CD14-positive monocyte (primary cell): Measurements from ENCODE around the gene OSBPL9. TPM values are rescaled to one million over a fixed set of nuclear protein-coding genes. Genes with fewer than 3 reads are reported as not detected.

Experiments
- DNase-seq, 3 donors: peaks; one replicate each; pipeline ENCODE4 v3.0.0-alpha.2; 2011 to 2022
- H2AFZ ChIP-seq: 2 replicates; pipeline ENCODE4 v1.6.0; 2012; ENCODE audit warnings: mild to moderate bottlenecking, low read depth, low read length, inconsistent platforms; ENCODE audit not compliant: insufficient read depth, poor library complexity, severe bottlenecking
- H3K27ac ChIP-seq, 2 donors: 1 replicate in 1 of 2; 2 replicates in 1 of 2; pipeline ENCODE4 v1.5.1; 2012 to 2013; ENCODE audit warnings: low read length in 2 of 2, control low read depth in 1 of 2, inconsistent platforms in 1 of 2, low read depth in 1 of 2, mild to moderate bottlenecking in 1 of 2
- H3K27me3 ChIP-seq, 2 donors: one replicate each; pipeline versions ENCODE4 v1.6.0 to v1.6.1; 2011 to 2013; ENCODE audit warnings: low read length in 2 of 2; ENCODE audit not compliant: control insufficient read depth in 2 of 2, insufficient read depth in 2 of 2
- H3K36me3 ChIP-seq, 2 donors: replicated peaks in 1 of 2; 1 replicate in 1 of 2; 2 replicates in 1 of 2; pipeline versions ENCODE4 v1.5.1 to v1.6.1; 2012 to 2013; ENCODE audit warnings: low read length in 2 of 2, control low read depth in 1 of 2, inconsistent platforms in 1 of 2, mild to moderate bottlenecking in 1 of 2; ENCODE audit not compliant: insufficient read depth in 2 of 2, control insufficient read depth in 1 of 2
- H3K4me1 ChIP-seq, 2 donors: 1 replicate in 1 of 2; 2 replicates in 1 of 2; pipeline versions ENCODE4 v1.5.1 to v1.6.1; 2012 to 2013; ENCODE audit warnings: low read length in 2 of 2, control low read depth in 1 of 2, inconsistent platforms in 1 of 2, mild to moderate bottlenecking in 1 of 2, moderate library complexity in 1 of 2; ENCODE audit not compliant: insufficient read depth in 2 of 2, control insufficient read depth in 1 of 2
- H3K4me2 ChIP-seq: replicated peaks from 2 replicates; pipeline ENCODE3; 2012; ENCODE audit warnings: low read length, moderate library complexity, mild to moderate bottlenecking; ENCODE audit not compliant: poor library complexity, severe bottlenecking; ENCODE audit errors: extremely low read depth
- H3K4me3 ChIP-seq, 3 experiments: fragments of 200-600 bp in 1 of 3; sonication (generic) in 1 of 3; replicated peaks in 1 of 3; 1 replicate in 2 of 3; 2 replicates in 1 of 3; pipeline ENCODE4 v1.5.1; 2011 to 2013; ENCODE audit warnings: low read length in 3 of 3, mild to moderate bottlenecking in 3 of 3, control low read depth in 2 of 3, low read depth in 2 of 3, inconsistent platforms in 1 of 3, moderate library complexity in 1 of 3
- H3K79me2 ChIP-seq: 2 replicates; pipeline ENCODE4 v1.6.0; 2012; ENCODE audit warnings: mild to moderate bottlenecking, control low read depth, inconsistent platforms, low read length, moderate library complexity; ENCODE audit not compliant: insufficient read depth
- H3K9ac ChIP-seq: 2 replicates; pipeline ENCODE4 v1.6.0; 2017; ENCODE audit warnings: low read length, mild to moderate bottlenecking; ENCODE audit not compliant: insufficient read depth, poor library complexity, severe bottlenecking
- H3K9me3 ChIP-seq, 2 donors: replicated peaks in 1 of 2; 1 replicate in 1 of 2; 2 replicates in 1 of 2; pipeline versions ENCODE4 v1.5.1 to v1.6.1; 2012 to 2013; ENCODE audit warnings: low read length in 2 of 2, control low read depth in 1 of 2; ENCODE audit not compliant: control insufficient read depth in 1 of 2, insufficient read depth in 1 of 2
- H4K20me1 ChIP-seq: 2 replicates; pipeline ENCODE4 v1.6.0; 2012; ENCODE audit warnings: mild to moderate bottlenecking, low read length, control low read depth, moderate library complexity; ENCODE audit not compliant: insufficient read depth
- H3K27ac Mint-ChIP-seq, 7 donors: one replicate each; pipeline ENCODE4 v1.8.0; 2020; ENCODE audit warnings: mild to moderate bottlenecking in 7 of 7, mixed read lengths in 7 of 7, moderate library complexity in 6 of 7, inconsistent platforms in 2 of 7
- H3K27me3 Mint-ChIP-seq, 3 donors: one replicate each; pipeline ENCODE4 v1.8.0; 2021 to 2022; ENCODE audit warnings: low read depth in 3 of 3, mild to moderate bottlenecking in 3 of 3, mixed read lengths in 3 of 3, moderate library complexity in 3 of 3, inconsistent platforms in 1 of 3
- H3K36me3 Mint-ChIP-seq, 2 donors: one replicate each; pipeline ENCODE4 v1.8.0; 2020; ENCODE audit warnings: mixed read lengths in 2 of 2, inconsistent platforms in 1 of 2, mild to moderate bottlenecking in 1 of 2
- H3K4me1 Mint-ChIP-seq: one replicate; pipeline ENCODE4 v1.8.0; 2020; ENCODE audit warnings: mild to moderate bottlenecking, mixed read lengths
- H3K4me3 Mint-ChIP-seq, 2 donors: one replicate each; pipeline ENCODE4 v1.8.0; 2020; ENCODE audit warnings: mild to moderate bottlenecking in 2 of 2, mixed read lengths in 2 of 2, moderate library complexity in 1 of 2
- H3K9me3 Mint-ChIP-seq, 7 donors: one replicate each; pipeline ENCODE4 v1.8.0; 2020 to 2022; ENCODE audit warnings: mixed read lengths in 7 of 7, mild to moderate bottlenecking in 6 of 7, moderate library complexity in 6 of 7, inconsistent platforms in 2 of 7
- WGBS: methylation state at CpG from one replicate; pipeline ENCODE4 v1.1.5; 2013; ENCODE audit warnings: missing lambda C conversion rate; ENCODE audit not compliant: insufficient coverage; 5-methylcytosine and 5-hydroxymethylcytosine counted together
- intact Hi-C, 2 donors: fragments of 100-400 bp; cut with micrococcal nuclease; formaldehyde crosslinking; loops; one replicate each; pipeline versions ENCODE4 v1.15.0 to v1.15.1; 2023
- polyA plus RNA-seq, 3 donors: library from polyadenylated mRNA; depleted of rRNA in 1 of 3; unstranded in 2 of 3; stranded (reverse) in 1 of 3; fragments of 300-500 nt in 2 of 3; fragments of >200 nt in 1 of 3; fragmentation: Illumina TruSeq in 2 of 3; gene quantifications; 1 replicate in 2 of 3; 2 replicates in 1 of 3; pipeline ENCODE4 v1.2.3, GENCODE V29; 2012 to 2021
- TF ChIP-seq, protein P1 (sequence below): fragments of 200-600 bp; IDR thresholded peaks from one replicate; pipeline ENCODE4 v1.8.0; 2022; ENCODE audit warnings: antibody characterized with exemption, mild to moderate bottlenecking

Gene OSBPL9
- polyA plus RNA-seq, 3 donors = 22.2 to 41.4 (median 31.3) TPM

DNA sequence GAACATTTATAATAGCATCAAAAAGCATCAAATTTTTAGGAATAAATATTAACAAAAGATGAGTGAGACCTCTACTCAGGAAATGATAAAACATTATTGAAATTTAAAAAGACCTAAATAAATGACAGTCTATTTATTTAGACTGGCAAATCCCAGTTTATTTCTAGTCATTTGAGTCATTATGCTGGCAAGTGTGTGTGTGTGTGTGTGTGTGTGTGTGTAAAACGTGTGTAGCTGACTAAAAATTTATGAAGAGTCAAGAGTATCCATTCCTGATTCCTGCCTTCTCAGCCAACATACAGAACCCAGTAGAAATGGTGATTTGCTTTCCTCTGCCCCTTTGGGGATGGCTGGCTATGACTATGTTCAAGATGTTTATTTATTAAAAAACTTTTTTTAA, 46.2 kb downstream of the OSBPL9 start:
- H2AFZ ChIP-seq = no peak overlapping the region
- peak overlapping the region in 2 of 7 donors; percentile 24 to 26 for H3K27ac Mint-ChIP-seq
- H3K4me3 Mint-ChIP-seq = no peak overlapping the region
- H3K9me3 Mint-ChIP-seq = peaks cover 0 to under 1% (median 0%) of the 10 kb centered on the region in 7 donors
- no peak overlapping the region for H3K4me3 ChIP-seq
- no peaks in the 10 kb centered on the region for H3K36me3 ChIP-seq
- peaks cover 12 to 15% of the 10 kb centered on the region in 2 donors for H3K4me1 ChIP-seq
- intact Hi-C loops = no loop called here
- H4K20me1 ChIP-seq = peaks cover 39% of the 10 kb centered on the region
- no CpG with 5 or more reads among the region's 1 CpG for whole genome bisulfite sequencing
- TF ChIP-seq, protein P1, sequence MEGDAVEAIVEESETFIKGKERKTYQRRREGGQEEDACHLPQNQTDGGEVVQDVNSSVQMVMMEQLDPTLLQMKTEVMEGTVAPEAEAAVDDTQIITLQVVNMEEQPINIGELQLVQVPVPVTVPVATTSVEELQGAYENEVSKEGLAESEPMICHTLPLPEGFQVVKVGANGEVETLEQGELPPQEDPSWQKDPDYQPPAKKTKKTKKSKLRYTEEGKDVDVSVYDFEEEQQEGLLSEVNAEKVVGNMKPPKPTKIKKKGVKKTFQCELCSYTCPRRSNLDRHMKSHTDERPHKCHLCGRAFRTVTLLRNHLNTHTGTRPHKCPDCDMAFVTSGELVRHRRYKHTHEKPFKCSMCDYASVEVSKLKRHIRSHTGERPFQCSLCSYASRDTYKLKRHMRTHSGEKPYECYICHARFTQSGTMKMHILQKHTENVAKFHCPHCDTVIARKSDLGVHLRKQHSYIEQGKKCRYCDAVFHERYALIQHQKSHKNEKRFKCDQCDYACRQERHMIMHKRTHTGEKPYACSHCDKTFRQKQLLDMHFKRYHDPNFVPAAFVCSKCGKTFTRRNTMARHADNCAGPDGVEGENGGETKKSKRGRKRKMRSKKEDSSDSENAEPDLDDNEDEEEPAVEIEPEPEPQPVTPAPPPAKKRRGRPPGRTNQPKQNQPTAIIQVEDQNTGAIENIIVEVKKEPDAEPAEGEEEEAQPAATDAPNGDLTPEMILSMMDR = no peak
- H3K9me3 ChIP-seq = no peaks in the 10 kb centered on the region
- no peak overlapping the region for H3K4me2 ChIP-seq
- no peak for DNase-seq
- H3K27me3 Mint-ChIP-seq = no peaks in the 10 kb centered on the region
- H3K36me3 Mint-ChIP-seq = peaks cover 12 to 17% of the 10 kb centered on the region in 2 donors
- H3K4me1 Mint-ChIP-seq = peaks cover 24% of the 10 kb centered on the region
- H3K79me2 ChIP-seq = peaks cover 9% of the 10 kb centered on the region
- no peak overlapping the region for H3K27ac ChIP-seq
- H3K27me3 ChIP-seq = no peaks in the 10 kb centered on the region
- H3K9ac ChIP-seq = no peak overlapping the region

DNA sequence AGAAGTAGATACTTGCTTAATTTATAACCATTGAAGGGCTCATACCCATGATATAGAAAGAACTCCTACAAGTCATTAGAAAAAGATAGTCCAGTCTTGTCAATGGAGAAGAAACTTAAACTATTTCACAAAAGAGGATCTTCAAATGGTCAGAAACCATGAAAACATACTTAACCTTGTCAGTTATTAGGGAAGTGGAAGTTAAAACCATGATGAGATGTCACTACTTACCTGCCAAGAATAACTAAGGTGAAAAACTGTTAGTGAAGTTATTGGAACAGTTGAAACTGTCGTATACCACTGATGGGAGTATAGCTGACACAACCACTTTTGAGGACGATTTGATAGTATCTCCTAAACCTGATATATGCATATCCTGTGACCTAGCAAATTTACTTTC, 46.8 kb downstream of the OSBPL9 start:
- Mint-ChIP-seq H3K9me3 (peaks cover 0 to 2% (median 0%) of the 10 kb centered on the region in 7 donors), H3K36me3 (peaks cover 11 to 17% of the 10 kb centered on the region in 2 donors), H3K27ac (peak overlapping the region in 3 of 7 donors; percentile 6 to 26 (median 24)), H3K4me3 (no peak overlapping the region), H3K4me1 (peaks cover 24% of the 10 kb centered on the region), H3K27me3 (no peaks in the 10 kb centered on the region)
- Histone ChIP-seq H3K79me2 (peaks cover 11% of the 10 kb centered on the region), H4K20me1 (peaks cover 42% of the 10 kb centered on the region), H2AFZ (no peak overlapping the region), H3K4me2 (no peak overlapping the region), H3K27ac (peak overlapping the region in 1 of 2 donors; percentile 20), H3K27me3 (no peaks in the 10 kb centered on the region), H3K4me1 (peaks cover 12 to 15% of the 10 kb centered on the region in 2 donors), H3K4me3 (no peak overlapping the region), H3K9ac (no peak overlapping the region), H3K36me3 (no peaks in the 10 kb centered on the region), H3K9me3 (no peaks in the 10 kb centered on the region)
- intact Hi-C loops = no loop called here
- no peak for DNase-seq
- TF ChIP-seq, protein P1 = no peak
- no CpG with 5 or more reads among the region's 2 CpGs for WGBS
